IPS-20b (cell line): ENCODE results near the gene TRPM5.
"Not testable (repeated sequence)": the region's sequence is repeated elsewhere in the genome, so short reads cannot be mapped to it uniquely, and the experiment has no call there.

ENCODE experiments used
- H3K27ac ChIP-seq: one replicate; pipeline ENCODE4 v1.5.1; 2013; ENCODE audit warnings: low read length
- H3K27me3 ChIP-seq: 2 replicates; pipeline ENCODE4 v1.6.1; 2013; ENCODE audit warnings: mild to moderate bottlenecking, low read length, inconsistent platforms; ENCODE audit not compliant: insufficient read depth
- H3K36me3 ChIP-seq: 2 replicates; pipeline ENCODE4 v1.6.1; 2013; ENCODE audit warnings: low read depth, mild to moderate bottlenecking, inconsistent platforms, low read length, moderate library complexity; ENCODE audit not compliant: insufficient read depth
- H3K4me1 ChIP-seq: 2 replicates; pipeline ENCODE4 v1.6.1; 2013; ENCODE audit warnings: mild to moderate bottlenecking, control low read depth, inconsistent platforms, low read length, moderate library complexity; ENCODE audit not compliant: insufficient read depth
- H3K4me3 ChIP-seq: 2 replicates; pipeline ENCODE4 v1.5.1; 2013; ENCODE audit warnings: mild to moderate bottlenecking, low read length, inconsistent platforms
- H3K9ac ChIP-seq: 2 replicates; pipeline ENCODE4 v1.6.1; 2013; ENCODE audit warnings: low read depth, mild to moderate bottlenecking, inconsistent platforms, low read length, moderate library complexity
- H3K9me3 ChIP-seq: 2 replicates; pipeline ENCODE4 v1.6.1; 2013; ENCODE audit warnings: mild to moderate bottlenecking, low read depth, low read length, inconsistent platforms; ENCODE audit not compliant: insufficient read depth

The TRPM5 gene, protein sequence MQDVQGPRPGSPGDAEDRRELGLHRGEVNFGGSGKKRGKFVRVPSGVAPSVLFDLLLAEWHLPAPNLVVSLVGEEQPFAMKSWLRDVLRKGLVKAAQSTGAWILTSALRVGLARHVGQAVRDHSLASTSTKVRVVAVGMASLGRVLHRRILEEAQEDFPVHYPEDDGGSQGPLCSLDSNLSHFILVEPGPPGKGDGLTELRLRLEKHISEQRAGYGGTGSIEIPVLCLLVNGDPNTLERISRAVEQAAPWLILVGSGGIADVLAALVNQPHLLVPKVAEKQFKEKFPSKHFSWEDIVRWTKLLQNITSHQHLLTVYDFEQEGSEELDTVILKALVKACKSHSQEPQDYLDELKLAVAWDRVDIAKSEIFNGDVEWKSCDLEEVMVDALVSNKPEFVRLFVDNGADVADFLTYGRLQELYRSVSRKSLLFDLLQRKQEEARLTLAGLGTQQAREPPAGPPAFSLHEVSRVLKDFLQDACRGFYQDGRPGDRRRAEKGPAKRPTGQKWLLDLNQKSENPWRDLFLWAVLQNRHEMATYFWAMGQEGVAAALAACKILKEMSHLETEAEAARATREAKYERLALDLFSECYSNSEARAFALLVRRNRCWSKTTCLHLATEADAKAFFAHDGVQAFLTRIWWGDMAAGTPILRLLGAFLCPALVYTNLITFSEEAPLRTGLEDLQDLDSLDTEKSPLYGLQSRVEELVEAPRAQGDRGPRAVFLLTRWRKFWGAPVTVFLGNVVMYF (N-terminal part only)

DNA sequence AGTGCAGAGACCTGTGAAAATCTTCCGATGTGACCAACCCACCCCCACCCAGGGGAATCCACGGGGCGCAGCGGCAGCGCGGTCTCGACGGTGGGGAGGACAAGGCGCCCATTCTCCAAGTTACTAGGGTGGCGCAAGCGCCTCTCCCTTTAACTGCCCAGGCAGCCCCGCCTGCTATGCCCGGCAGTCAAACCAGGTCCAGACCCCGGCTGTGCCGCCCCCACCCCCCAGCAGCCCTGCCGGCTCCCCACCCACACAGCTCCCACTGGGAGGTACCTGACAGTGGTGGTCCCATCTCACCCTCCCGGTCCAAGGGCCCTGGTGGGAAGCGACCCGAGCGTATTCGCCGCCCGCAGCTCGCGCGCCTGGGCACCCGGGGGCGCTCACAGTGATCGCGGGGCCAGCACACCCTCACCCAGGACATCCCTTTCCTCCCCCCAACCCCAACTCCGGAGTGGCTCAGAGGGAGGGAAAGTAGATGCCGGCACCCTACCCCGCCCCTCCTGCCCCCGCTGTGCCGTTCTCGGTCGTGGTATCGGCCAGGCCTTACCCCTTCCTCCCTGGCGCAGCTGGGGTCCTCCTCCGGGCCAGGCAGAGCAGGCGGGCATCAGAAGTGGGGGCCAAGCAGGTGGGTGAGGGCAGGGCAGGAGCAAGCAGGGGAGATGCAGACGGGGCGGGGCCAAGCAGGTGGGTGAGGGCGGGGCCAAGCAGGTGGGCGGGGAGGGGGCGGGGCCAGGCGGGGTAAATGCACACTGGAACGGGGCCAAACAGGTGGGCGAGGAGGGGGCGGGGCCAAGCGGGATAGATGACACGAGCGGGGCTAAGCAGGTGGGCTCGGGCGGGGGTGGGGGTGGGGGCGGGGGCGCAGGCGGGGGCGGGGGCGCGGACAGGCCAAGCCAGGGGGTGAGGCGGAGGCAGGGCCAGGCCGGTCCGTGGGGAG, at the start of gene TRPM5:
TRPM5 (minus strand) TSS at position 634 of the 940 bp plus-strand sequence. CDS start 21,478 bp downstream, outside the sequence.
- Histone ChIP-seq H3K9ac (no peak within 1 kb of the TSS), H3K27me3 (peaks cover 92% of the 10 kb centered on the region), H3K4me3 (peak within 1 kb of the TSS; percentile 62), H3K9me3 (no peaks in the 10 kb centered on the region), H3K27ac (no peak within 1 kb of the TSS), H3K36me3 (no peaks in the 10 kb centered on the region), H3K4me1 (no peaks in the 10 kb centered on the region)

DNA sequence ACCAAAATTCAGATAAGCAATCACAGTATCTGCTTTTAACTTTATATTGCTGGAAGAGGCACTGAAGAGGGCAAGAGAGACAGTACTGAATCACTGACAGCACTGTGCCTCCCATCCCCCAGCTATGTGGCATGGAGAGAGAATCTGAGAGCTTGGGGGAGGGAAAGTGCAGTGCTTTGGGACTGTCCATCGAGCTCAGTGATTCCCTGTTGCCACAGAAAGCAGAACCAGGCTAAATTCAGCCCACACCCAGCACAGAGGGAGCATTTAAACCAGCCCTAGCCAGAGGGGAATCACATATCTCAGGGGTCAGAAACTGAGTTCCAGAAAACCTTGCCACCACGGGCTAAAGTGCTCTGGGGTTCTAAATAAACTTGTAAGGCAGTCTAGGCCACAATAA, 44.8 kb upstream of the TRPM5 start:
- Histone ChIP-seq H3K9ac (no peak overlapping the region), H3K36me3 (no peaks in the 10 kb centered on the region), H3K4me3 (no peak overlapping the region)

DNA sequence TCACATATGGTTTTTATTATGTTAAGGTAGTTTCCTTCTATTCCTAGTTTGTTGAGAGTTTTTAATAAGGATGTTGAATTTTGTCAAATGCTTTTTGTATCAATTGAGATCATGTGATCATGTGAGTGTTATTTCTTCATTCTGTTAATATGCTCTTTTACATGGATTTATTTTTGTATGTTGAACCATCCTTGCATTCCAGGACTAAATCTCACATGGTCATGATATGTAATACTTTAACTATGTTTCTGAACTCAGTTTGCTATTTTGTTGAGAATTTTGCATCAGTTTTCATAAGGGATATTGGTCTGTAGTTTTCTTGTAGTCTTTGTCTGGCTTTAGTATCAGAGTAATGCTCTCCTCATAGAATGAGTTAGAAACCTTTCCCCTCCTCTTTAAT, 43.7 kb upstream of the TRPM5 start:
- Histone ChIP-seq H3K4me1 (no peaks in the 10 kb centered on the region), H3K27ac (no peak overlapping the region), H3K9me3 (peaks cover 18% of the 10 kb centered on the region; the same call in 1 of the 2 replicates), H3K36me3 (no peaks in the 10 kb centered on the region), H3K4me3 (no peak overlapping the region), H3K9ac (no peak overlapping the region), H3K27me3 (peaks cover 68% of the 10 kb centered on the region)

More for the DNA sequence above, 44.8 kb upstream of the TRPM5 start:
- H3K9me3 ChIP-seq: peaks cover 18% of the 10 kb centered on the region; the same call in 1 of the 2 replicates
- no peaks in the 10 kb centered on the region for H3K4me1 ChIP-seq
- H3K27me3 ChIP-seq: peaks cover 58% of the 10 kb centered on the region
- no peak overlapping the region for H3K27ac ChIP-seq

DNA sequence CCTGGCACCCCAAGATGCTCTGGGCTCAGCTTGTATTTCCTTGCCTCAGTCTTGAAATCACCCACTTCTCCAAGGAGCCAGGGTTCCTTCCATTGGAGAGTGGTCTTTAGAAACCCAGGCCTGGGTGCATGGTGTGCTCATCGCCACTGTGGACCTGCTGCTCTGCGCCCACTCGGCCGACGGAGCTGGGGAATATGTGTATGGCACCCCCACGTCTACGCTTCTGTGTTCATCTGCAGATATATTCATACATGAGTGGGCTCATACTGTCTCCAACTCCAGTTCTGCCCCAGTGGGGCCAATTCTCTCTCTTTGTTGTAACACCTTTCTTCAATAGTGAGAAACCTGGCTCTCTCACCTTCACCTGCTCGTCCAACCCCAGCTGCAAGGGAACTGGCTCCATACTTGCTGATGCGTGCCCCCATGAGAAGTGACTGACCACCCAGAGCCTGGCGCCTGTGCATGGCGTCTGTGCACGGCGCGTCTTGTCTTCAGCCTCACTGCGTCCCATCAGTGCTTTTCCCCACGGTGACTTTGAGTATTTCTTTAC, 40.3 kb upstream of the TRPM5 start:
- H3K27ac ChIP-seq: no peak overlapping the region

DNA sequence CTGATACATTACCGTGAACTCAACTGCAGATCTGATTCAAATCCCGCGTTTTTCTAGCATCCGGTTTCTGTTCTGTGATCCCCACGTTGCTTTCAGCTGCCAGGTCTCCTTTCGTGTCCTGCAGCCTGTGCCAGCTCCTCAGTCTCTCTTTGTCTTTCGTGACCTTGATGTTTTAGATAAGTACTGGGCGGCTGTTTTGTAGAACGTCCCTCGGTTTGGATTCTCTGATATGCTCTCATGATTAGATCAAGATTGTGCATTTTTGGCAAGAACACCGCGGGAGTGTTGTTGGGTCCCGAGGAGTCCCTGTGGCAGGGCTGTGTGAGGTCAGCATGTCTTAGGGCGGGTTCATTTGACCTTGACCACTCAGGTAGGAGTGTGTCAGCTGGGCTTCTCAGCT, 39.1 kb upstream of the TRPM5 start:
- no peak overlapping the region for H3K4me3 ChIP-seq
- peaks cover 48% of the 10 kb centered on the region for H3K27me3 ChIP-seq
- H3K36me3 ChIP-seq: no peaks in the 10 kb centered on the region
- no peak overlapping the region for H3K9ac ChIP-seq
- H3K4me1 ChIP-seq: no peaks in the 10 kb centered on the region
- no peak overlapping the region for H3K27ac ChIP-seq
- peaks cover 45% of the 10 kb centered on the region for H3K9me3 ChIP-seq

More for the DNA sequence above, 40.3 kb upstream of the TRPM5 start:
- no peaks in the 10 kb centered on the region for H3K4me1 ChIP-seq
- H3K4me3 ChIP-seq: no peak overlapping the region
- peaks cover 35% of the 10 kb centered on the region for H3K9me3 ChIP-seq
- no peak overlapping the region for H3K9ac ChIP-seq
- no peaks in the 10 kb centered on the region for H3K36me3 ChIP-seq
- H3K27me3 ChIP-seq: peaks cover 60% of the 10 kb centered on the region

DNA sequence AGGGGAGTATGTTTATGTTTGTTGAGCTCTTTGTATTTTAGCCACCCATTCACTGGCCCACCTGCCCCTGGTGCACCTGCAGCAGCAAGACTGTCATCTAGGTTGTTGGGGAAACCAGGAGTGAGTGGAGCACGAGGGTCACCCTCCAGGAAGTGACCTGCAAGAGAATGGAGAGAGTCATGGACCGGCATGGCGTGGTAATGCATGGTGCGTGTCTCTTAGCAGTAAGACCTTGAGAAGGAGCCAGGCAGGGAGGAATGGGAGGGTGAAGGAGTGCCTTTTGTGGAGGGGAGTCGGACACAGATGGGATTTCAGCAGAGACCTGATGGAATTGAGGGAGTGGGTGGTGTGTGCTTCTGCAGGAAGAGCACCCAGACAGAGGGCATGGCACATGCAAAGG, 38.4 kb upstream of the TRPM5 start:
- peaks cover 40% of the 10 kb centered on the region for H3K9me3 ChIP-seq
- peaks cover 51% of the 10 kb centered on the region for H3K27me3 ChIP-seq
- no peaks in the 10 kb centered on the region for H3K36me3 ChIP-seq
- no peak overlapping the region for H3K9ac ChIP-seq
- H3K27ac ChIP-seq: no peak overlapping the region
- H3K4me1 ChIP-seq: no peaks in the 10 kb centered on the region
- no peak overlapping the region for H3K4me3 ChIP-seq

DNA sequence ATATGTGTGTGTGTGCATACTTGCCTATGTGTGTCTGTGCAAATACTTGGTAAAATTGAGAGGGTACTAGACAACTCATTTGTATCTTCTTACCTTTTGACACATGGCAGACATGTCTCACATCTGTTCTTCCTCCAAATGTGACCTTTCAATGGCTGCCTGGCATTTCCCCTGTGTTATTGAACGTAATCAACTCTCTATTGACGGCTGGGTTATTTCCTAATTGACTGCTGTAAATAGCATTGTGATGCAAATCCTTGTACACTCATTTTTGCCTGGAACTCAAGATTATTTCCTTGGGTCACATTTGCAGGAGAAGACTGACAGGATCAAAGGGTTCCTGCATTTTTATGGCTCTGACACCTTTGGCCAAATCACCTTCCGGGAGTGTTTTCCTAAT, 37.9 kb upstream of the TRPM5 start:
- H3K9ac ChIP-seq: no peak overlapping the region
- H3K27ac ChIP-seq: no peak overlapping the region
- H3K4me3 ChIP-seq: no peak overlapping the region
- H3K4me1 ChIP-seq: no peaks in the 10 kb centered on the region
- no peaks in the 10 kb centered on the region for H3K36me3 ChIP-seq
- peaks cover 56% of the 10 kb centered on the region for H3K27me3 ChIP-seq
- peaks cover 38% of the 10 kb centered on the region for H3K9me3 ChIP-seq

DNA sequence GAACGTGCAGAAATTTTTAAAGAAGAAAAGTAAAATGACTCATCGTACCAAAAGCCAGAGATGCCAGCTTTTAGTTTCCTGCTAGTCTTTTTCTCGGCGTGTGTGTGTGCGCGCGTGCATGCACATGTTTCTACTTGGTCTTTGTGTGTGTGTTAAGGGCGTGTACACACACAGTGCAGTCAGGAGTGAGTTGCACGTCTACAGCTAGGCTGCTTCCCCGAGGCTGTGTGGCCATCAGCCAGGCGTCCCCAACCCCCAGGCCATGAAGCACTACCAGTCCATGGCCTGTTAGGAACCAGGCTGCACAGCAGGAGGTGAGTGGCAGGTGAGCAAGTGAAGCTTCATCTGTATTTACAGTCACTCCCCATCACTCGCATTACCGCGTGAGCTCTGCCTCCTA, 36.9 kb upstream of the TRPM5 start:
- Histone ChIP-seq H3K4me3 (no peak overlapping the region), H3K36me3 (no peaks in the 10 kb centered on the region), H3K9me3 (peaks cover 38% of the 10 kb centered on the region), H3K27ac (no peak overlapping the region), H3K9ac (no peak overlapping the region), H3K4me1 (no peaks in the 10 kb centered on the region), H3K27me3 (peaks cover 60% of the 10 kb centered on the region)

DNA sequence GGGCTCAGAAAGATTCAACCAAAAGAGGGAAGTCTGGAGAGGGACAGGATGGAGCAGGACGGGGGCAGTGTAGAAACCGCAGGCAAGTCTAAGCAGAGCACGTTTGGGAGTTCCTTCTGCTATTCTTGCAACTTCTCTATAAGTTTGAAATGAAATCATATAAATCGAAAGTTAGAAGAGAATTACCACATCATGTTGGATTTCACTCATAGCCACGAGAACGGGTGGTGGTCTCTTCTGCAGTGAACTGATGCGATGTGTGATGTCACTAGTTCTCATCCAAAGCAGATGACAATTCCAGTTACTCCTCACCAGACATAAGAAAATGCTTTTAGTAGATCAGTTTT, 36.5 kb upstream of the TRPM5 start:
- H3K9me3 ChIP-seq: peaks cover 36% of the 10 kb centered on the region
- H3K4me3 ChIP-seq: no peak overlapping the region
- H3K27me3 ChIP-seq: peaks cover 62% of the 10 kb centered on the region
- H3K9ac ChIP-seq: no peak overlapping the region
- H3K27ac ChIP-seq: no peak overlapping the region
- H3K4me1 ChIP-seq: no peaks in the 10 kb centered on the region
- H3K36me3 ChIP-seq: no peaks in the 10 kb centered on the region

DNA sequence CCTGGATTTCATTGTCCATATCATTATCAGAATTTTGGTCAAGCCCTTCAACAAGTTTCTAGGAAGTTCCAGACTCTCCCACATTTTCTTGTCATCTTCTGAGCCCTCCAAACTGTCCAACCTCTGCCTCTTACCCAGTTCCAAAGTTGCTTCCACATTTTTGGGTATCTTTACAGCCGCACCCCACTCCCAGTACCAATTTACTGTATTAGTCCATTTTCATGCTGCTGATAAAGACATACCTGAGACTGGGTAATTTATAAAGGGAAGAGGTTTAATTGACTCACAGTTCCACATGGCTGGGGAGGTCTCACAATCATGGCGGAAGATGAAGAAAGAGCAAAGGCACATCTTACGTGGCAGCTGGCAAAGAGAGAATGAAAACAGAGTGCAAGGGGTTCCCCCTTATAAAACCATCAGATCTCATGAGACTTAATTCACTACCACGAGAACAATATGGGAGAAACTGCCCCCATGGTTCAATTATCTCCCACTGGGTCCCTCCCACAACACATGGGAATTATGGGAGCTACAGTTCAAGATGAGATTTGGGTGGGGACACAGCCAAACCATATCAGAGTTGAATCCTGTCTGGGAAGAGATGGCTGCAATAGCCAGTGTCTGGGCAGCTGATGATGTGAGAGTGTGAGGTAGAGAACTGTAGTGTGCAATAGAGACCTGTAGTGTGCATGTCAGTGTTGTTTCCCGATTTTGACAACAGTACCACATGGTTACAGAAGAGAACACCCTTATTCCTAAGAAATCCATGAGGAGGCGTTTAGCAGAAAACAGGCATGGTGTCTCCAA, 36.0 kb upstream of the TRPM5 start:
- not testable (repeated sequence) for H3K4me3 ChIP-seq, H3K4me1 ChIP-seq, H3K36me3 ChIP-seq, H3K9ac ChIP-seq, H3K27ac ChIP-seq
- Histone ChIP-seq H3K9me3 (peaks cover 30% of the 10 kb centered on the region), H3K27me3 (peaks cover 63% of the 10 kb centered on the region)
